ENCODE data around the gene UMAD1.
"Not testable (repeated sequence)": the region's sequence is repeated elsewhere in the genome, so short reads cannot be mapped to it uniquely, and the experiment has no call there.

The UMAD1 gene

GRCh38 chr7:7652798-7653540 lies 12.4 kb downstream of the UMAD1 start:
- DNase-seq (ENCODE audit: low read depth) = no peak

GRCh38 chr7:7653593-7654187 lies 13.1 kb downstream of the UMAD1 start:
- DNase-seq (ENCODE audit: low read depth) = no peak

GRCh38 chr7:7654964-7655715 lies 14.6 kb downstream of the UMAD1 start:
- DNase-seq (ENCODE audit: low read depth) = no peak

- not testable (repeated sequence) for DNase-seq (ENCODE audit: low read depth)
Observed at GRCh38 chr7:7656459-7656858, 15.9 kb downstream of the UMAD1 start.

- DNase-seq (ENCODE audit: low read depth) = no peak
Observed at GRCh38 chr7:7662527-7662926, 22.0 kb downstream of the UMAD1 start.

GRCh38 chr7:7664291-7664690 lies 23.7 kb downstream of the UMAD1 start:
- DNase-seq (ENCODE audit: low read depth) = no peak

- no peak for DNase-seq (ENCODE audit: low read depth)
Observed at GRCh38 chr7:7665031-7665430, 24.5 kb downstream of the UMAD1 start.

- no peak for DNase-seq (ENCODE audit: low read depth)
Observed at GRCh38 chr7:7667187-7667586, 26.6 kb downstream of the UMAD1 start.

GRCh38 chr7:7668706-7669105 lies 28.2 kb downstream of the UMAD1 start:
- no peak for DNase-seq (ENCODE audit: low read depth)

- DNase-seq (ENCODE audit: low read depth) = no peak
Observed at GRCh38 chr7:7670490-7670889, 29.9 kb downstream of the UMAD1 start.

- no peak for DNase-seq (ENCODE audit: low read depth)
Observed at GRCh38 chr7:7671361-7671760, 30.8 kb downstream of the UMAD1 start.

GRCh38 chr7:7672545-7673239 lies 32.1 kb downstream of the UMAD1 start:
- no peak for DNase-seq (ENCODE audit: low read depth)

- DNase-seq (ENCODE audit: low read depth) = no peak
Observed at GRCh38 chr7:7673240-7673550, 32.6 kb downstream of the UMAD1 start.

GRCh38 chr7:7675686-7676085 lies 35.1 kb downstream of the UMAD1 start:
- no peak for DNase-seq (ENCODE audit: low read depth)

- DNase-seq (ENCODE audit: low read depth) = not testable (repeated sequence)
Observed at GRCh38 chr7:7679640-7680039, 39.1 kb downstream of the UMAD1 start.

- DNase-seq (ENCODE audit: low read depth) = no peak
Observed at GRCh38 chr7:7681191-7681935, 40.8 kb downstream of the UMAD1 start.

- DNase-seq (ENCODE audit: low read depth) = no peak
Observed at GRCh38 chr7:7681936-7682329, 41.4 kb downstream of the UMAD1 start.

GRCh38 chr7:7682861-7683260 lies 42.3 kb downstream of the UMAD1 start:
- no peak for DNase-seq (ENCODE audit: low read depth)

GRCh38 chr7:7686811-7687508 lies 46.4 kb downstream of the UMAD1 start:
- no peak for DNase-seq (ENCODE audit: low read depth)

- DNase-seq (ENCODE audit: low read depth) = no peak
Observed at GRCh38 chr7:7687800-7688199, 47.2 kb downstream of the UMAD1 start.

- DNase-seq (ENCODE audit: low read depth) = no peak
Observed at GRCh38 chr7:7688310-7688709, 47.8 kb downstream of the UMAD1 start.
